ENCODE data around the gene TUBA3E.

GRCh38 chr2:130241041-130241707 is 42.9 kb upstream of the TUBA3E start:
- no peak for TF ChIP-seq CTCF (IDR thresholded peaks at IDR 0.05; ENCODE audit: control extremely low read depth in 1 of 3, insufficient read depth in 1 of 3, low read depth in 1 of 3, low read length in 3 of 3)
- no peak for TF ChIP-seq POLR2AphosphoS5 (IDR thresholded peaks at IDR 0.05; ENCODE audit: low read depth, low read length)

Data from H1 (cell line).